Spleen (tissue), 13 donors: ENCODE results near the gene SHROOM4. TPM values are rescaled to one million over a fixed set of nuclear protein-coding genes. Genes with fewer than 3 reads are reported as not detected.
A peak's percentile ranks its signal among the peaks of the same experiment; 100 is the strongest.

ENCODE experiments used
- DNase-seq: peaks from one replicate; pipeline ENCODE4 v3.0.0-alpha.2; 2020
- H3K27ac ChIP-seq, 8 donors: fragments of 200-600 bp; sonication (generic) in 7 of 8; 1 replicate in 4 of 8; 2 replicates in 4 of 8; pipeline versions ENCODE4 v1.5.0 to v1.8.0; 2016 to 2021; ENCODE audit warnings: inconsistent platforms in 4 of 8, mild to moderate bottlenecking in 4 of 8, moderate library complexity in 1 of 8
- H3K27me3 ChIP-seq, 7 donors: fragments of 200-600 bp; sonication (generic) in 6 of 7; replicated peaks in 1 of 7; 1 replicate in 4 of 7; 2 replicates in 3 of 7; pipeline versions ENCODE4 v1.5.0 to v1.8.0; 2016 to 2021; ENCODE audit warnings: inconsistent platforms in 3 of 7, mild to moderate bottlenecking in 1 of 7
- H3K36me3 ChIP-seq, 6 donors: fragments of 200-600 bp; sonication (generic) in 5 of 6; 1 replicate in 4 of 6; 2 replicates in 2 of 6; pipeline versions ENCODE4 v1.5.0 to v1.8.0; 2016 to 2021; ENCODE audit warnings: inconsistent platforms in 2 of 6
- H3K4me1 ChIP-seq, 6 donors: fragments of 200-600 bp; sonication (generic) in 5 of 6; 1 replicate in 3 of 6; 2 replicates in 3 of 6; pipeline versions ENCODE4 v1.5.0 to v1.8.0; 2016 to 2021; ENCODE audit warnings: inconsistent platforms in 3 of 6
- H3K4me3 ChIP-seq, 8 donors: fragments of 200-600 bp; sonication (generic) in 7 of 8; 1 replicate in 4 of 8; 2 replicates in 4 of 8; pipeline versions ENCODE4 v1.5.0 to v1.8.0; 2016 to 2021; ENCODE audit warnings: inconsistent platforms in 4 of 8, mild to moderate bottlenecking in 4 of 8, moderate library complexity in 2 of 8
- H3K9me3 ChIP-seq, 8 donors: fragments of 200-600 bp; sonication (generic) in 7 of 8; 1 replicate in 4 of 8; 2 replicates in 4 of 8; pipeline versions ENCODE4 v1.5.0 to v1.8.0; 2016 to 2021; ENCODE audit warnings: inconsistent platforms in 4 of 8
- POLR2A ChIP-seq, 3 donors: fragments of 450-650 bp; IDR thresholded peaks; one replicate each; pipeline ENCODE4 v1.5.1; 2017; ENCODE audit warnings: antibody characterized with exemption in 3 of 3, mild to moderate bottlenecking in 1 of 3
- POLR2AphosphoS5 ChIP-seq, 3 donors: sonication (generic); formaldehyde crosslinking; IDR thresholded peaks; one replicate each; pipeline ENCODE4 v1.5.1; 2017; ENCODE audit warnings: antibody characterized with exemption in 3 of 3
- WGBS, 5 donors: extraction: QIAGEN DNeasy Blood & Tissue Kit in 3 of 5; methylation state at CpG; one replicate each; pipeline versions ENCODE4 v1.1.5 to v1.1.7; 2013 to 2018; 5-methylcytosine and 5-hydroxymethylcytosine counted together
- intact Hi-C: fragments of 100-400 bp; cut with DNase I; formaldehyde crosslinking; loops from one replicate; pipeline ENCODE4 v1.15.0; 2023; ENCODE audit warnings: low total_unique reads
- long read RNA-seq, 2 donors: transcript quantifications; one replicate each; lab custom pipeline, GENCODE V29; 2026
- polyA plus RNA-seq, 3 donors: library from polyadenylated mRNA; stranded (reverse); fragments of 200-250 nt; gene quantifications; one replicate each; pipeline ENCODE4 v1.2.1, GENCODE V29; 2013
- total RNA-seq, 7 donors: library from RNA; depleted of rRNA in 3 of 7; stranded (reverse); fragments of >200 nt in 3 of 7; fragmentation: NEBNext Ultra II Directional in 4 of 7; extraction: Animal tissue kit (Norgen Biotek cat#: 25700) in 4 of 7; gene quantifications; one replicate each; pipeline versions ENCODE4 v1.1.0 to v1.2.1, GENCODE V29; 2016 to 2021
- TF ChIP-seq, protein P1 (sequence below), 11 experiments: fragments of 200-600 bp in 7 of 11; fragments of 450-650 bp in 4 of 11; sonication (generic) in 4 of 11; IDR thresholded peaks in 8 of 11; conservative IDR thresholded peaks in 3 of 11; 1 replicate in 7 of 11; 2 replicates in 4 of 11; pipeline versions ENCODE4 v1.4.0 to v1.8.0; 2016 to 2021; ENCODE audit warnings: antibody characterized with exemption in 11 of 11, inconsistent platforms in 4 of 11, mild to moderate bottlenecking in 1 of 11
- donor health status: healthy with polysubstance abuse.
- donor health status: DM: no; HTN: no; CAD: no; lungs with moderate emphysema.
- donor health status: DM: no; HTN: no; CAD: no.
- donor health status: Bipolar disorder and iron deficiency.
- donor health status: healthy.
- donor health status: DM: no; HTN: no; CAD: no.
- donor health status: DM: yes; HTN: yes; CAD: no.

SHROOM4 gene
- 1 to 10 TPM; 1.6 to 4.4 (median 3.1) TPM for total RNA-seq
- polyA plus RNA-seq: under 1 TPM; 0.24 to 0.45 (median 0.26) TPM
- long read RNA-seq, donor 1: 0 reads
- long read RNA-seq, donor 2: 0 reads

GRCh38 chrX:50813843-50814661, at the start of gene SHROOM4:
SHROOM4 (minus strand) TSS chrX:50814194; CDS start chrX:50814018, 176 bp downstream.
- intact Hi-C loops: no loop called here
- TF ChIP-seq POLR2AphosphoS5 (IDR thresholded peaks at IDR 0.05) (peak in 2 of 3 donors; percentile 66 to 73), POLR2A (IDR thresholded peaks at IDR 0.05) (no peak)
- Histone ChIP-seq H3K36me3 (no peaks in the 10 kb centered on the region), H3K9me3 (no peaks in the 10 kb centered on the region), H3K27ac (peak within 1 kb of the TSS in 7 of 8 donors; percentile 55 to 79 (median 64)), H3K4me1 (peaks cover 0 to 21% (median 0%) of the 10 kb centered on the region in 6 donors), H3K4me3 (peak within 1 kb of the TSS; percentile 9 to 62 (median 32)), H3K27me3 (peaks cover 0 to 34% (median 18%) of the 10 kb centered on the region in 7 donors)
- peak; percentile 78 for DNase-seq
- WGBS, 5 donors: 1 to 33% (median 1%) methylated on average over 30 to 47 of the region's 47 CpGs

- H3K27ac ChIP-seq: no peak overlapping the region
- H3K4me3 ChIP-seq: no peak overlapping the region
- H3K36me3 ChIP-seq: no peaks in the 10 kb centered on the region
- H3K27me3 ChIP-seq: peaks cover 0 to 6% (median 0%) of the 10 kb centered on the region in 7 donors
- no peaks in the 10 kb centered on the region for H3K4me1 ChIP-seq
- 91 to 100% (median 96%) methylated on average over 1 of the region's 1 CpG for WGBS, 5 donors
- TF ChIP-seq POLR2AphosphoS5 (IDR thresholded peaks at IDR 0.05) (no peak), POLR2A (IDR thresholded peaks at IDR 0.05) (no peak)
- TF ChIP-seq, protein P1, sequence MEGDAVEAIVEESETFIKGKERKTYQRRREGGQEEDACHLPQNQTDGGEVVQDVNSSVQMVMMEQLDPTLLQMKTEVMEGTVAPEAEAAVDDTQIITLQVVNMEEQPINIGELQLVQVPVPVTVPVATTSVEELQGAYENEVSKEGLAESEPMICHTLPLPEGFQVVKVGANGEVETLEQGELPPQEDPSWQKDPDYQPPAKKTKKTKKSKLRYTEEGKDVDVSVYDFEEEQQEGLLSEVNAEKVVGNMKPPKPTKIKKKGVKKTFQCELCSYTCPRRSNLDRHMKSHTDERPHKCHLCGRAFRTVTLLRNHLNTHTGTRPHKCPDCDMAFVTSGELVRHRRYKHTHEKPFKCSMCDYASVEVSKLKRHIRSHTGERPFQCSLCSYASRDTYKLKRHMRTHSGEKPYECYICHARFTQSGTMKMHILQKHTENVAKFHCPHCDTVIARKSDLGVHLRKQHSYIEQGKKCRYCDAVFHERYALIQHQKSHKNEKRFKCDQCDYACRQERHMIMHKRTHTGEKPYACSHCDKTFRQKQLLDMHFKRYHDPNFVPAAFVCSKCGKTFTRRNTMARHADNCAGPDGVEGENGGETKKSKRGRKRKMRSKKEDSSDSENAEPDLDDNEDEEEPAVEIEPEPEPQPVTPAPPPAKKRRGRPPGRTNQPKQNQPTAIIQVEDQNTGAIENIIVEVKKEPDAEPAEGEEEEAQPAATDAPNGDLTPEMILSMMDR (IDR thresholded peaks at IDR 0.05 in 8 of 11, conservative IDR thresholded peaks at IDR 0.05 in 3 of 11): no peak
- intact Hi-C loops: no loop called here
- H3K9me3 ChIP-seq: no peaks in the 10 kb centered on the region
- DNase-seq: no peak
Measured at GRCh38 chrX:50863471-50863870, 49.5 kb upstream of the SHROOM4 start.

GRCh38 chrX:50860518-50860917, 46.5 kb upstream of the SHROOM4 start:
- Histone ChIP-seq H3K4me1 (no peaks in the 10 kb centered on the region), H3K4me3 (no peak overlapping the region), H3K27me3 (peaks cover 0 to 6% (median 0%) of the 10 kb centered on the region in 7 donors), H3K36me3 (no peaks in the 10 kb centered on the region), H3K27ac (no peak overlapping the region), H3K9me3 (no peaks in the 10 kb centered on the region)
- no peak for DNase-seq
- intact Hi-C loops: no loop called here
- TF ChIP-seq POLR2A (IDR thresholded peaks at IDR 0.05) (no peak), POLR2AphosphoS5 (IDR thresholded peaks at IDR 0.05) (no peak)
- TF ChIP-seq, protein P1 (IDR thresholded peaks at IDR 0.05 in 8 of 11, conservative IDR thresholded peaks at IDR 0.05 in 3 of 11): no peak
- 78 to 93% (median 87%) methylated on average over 3 of the region's 3 CpGs for WGBS, 5 donors

GRCh38 chrX:50858548-50858947, 44.6 kb upstream of the SHROOM4 start:
- Histone ChIP-seq H3K4me3 (no peak overlapping the region), H3K4me1 (no peaks in the 10 kb centered on the region), H3K36me3 (no peaks in the 10 kb centered on the region), H3K27me3 (peaks cover 0 to 6% (median 0%) of the 10 kb centered on the region in 7 donors), H3K9me3 (no peaks in the 10 kb centered on the region), H3K27ac (no peak overlapping the region)
- TF ChIP-seq POLR2A (IDR thresholded peaks at IDR 0.05) (no peak), POLR2AphosphoS5 (IDR thresholded peaks at IDR 0.05) (no peak)
- TF ChIP-seq, protein P1 (IDR thresholded peaks at IDR 0.05 in 8 of 11, conservative IDR thresholded peaks at IDR 0.05 in 3 of 11): no peak
- intact Hi-C loops: no loop called here
- WGBS, 5 donors: 69 to 94% (median 86%) methylated on average over 3 of the region's 3 CpGs
- DNase-seq: no peak
